UCSD-AML1 (cell line): Measurements from ENCODE around the gene SLC35G1.

Source experiments
- DNase-seq: peaks from one replicate; lab custom pipeline; 2025; ENCODE audit not compliant: unreplicated experiment; lab: John Stamatoyannopoulos, UW

SLC35G1 gene

GRCh38 chr10:93893646-93894515 is at the start of gene SLC35G1:
Gene SLC35G1, plus strand, starts transcription at chr10:93893978. Its CDS starts 56 bp downstream, at chr10:93894034.
- DNase-seq: peak; percentile 86

- DNase-seq: no peak
These were observed 48.7 kb upstream of the SLC35G1 start for GRCh38 chr10:93844979-93845626.

- DNase-seq: no peak
These were observed 44.2 kb upstream of the SLC35G1 start for GRCh38 chr10:93849593-93849992.

GRCh38 chr10:93850031-93851015 is 43.5 kb upstream of the SLC35G1 start:
- no peak for DNase-seq

GRCh38 chr10:93851169-93851568 is 42.6 kb upstream of the SLC35G1 start:
- DNase-seq: no peak

GRCh38 chr10:93852476-93853095 is 41.2 kb upstream of the SLC35G1 start:
- no peak for DNase-seq

- DNase-seq: no peak
These were observed 38.8 kb upstream of the SLC35G1 start for GRCh38 chr10:93854975-93855374.

GRCh38 chr10:93856349-93857145 is 37.2 kb upstream of the SLC35G1 start:
- DNase-seq: no peak

GRCh38 chr10:93859049-93859655 is 34.6 kb upstream of the SLC35G1 start:
- no peak for DNase-seq

GRCh38 chr10:93861825-93862224 is 32.0 kb upstream of the SLC35G1 start:
- DNase-seq: no peak

GRCh38 chr10:93865794-93866425 is 27.9 kb upstream of the SLC35G1 start:
- no peak for DNase-seq

GRCh38 chr10:93867525-93867924 is 26.3 kb upstream of the SLC35G1 start:
- no peak for DNase-seq

GRCh38 chr10:93871671-93872204 is 22.0 kb upstream of the SLC35G1 start:
- DNase-seq: no peak

GRCh38 chr10:93872375-93873158 is 21.2 kb upstream of the SLC35G1 start:
- no peak for DNase-seq

GRCh38 chr10:93873420-93874115 is 20.2 kb upstream of the SLC35G1 start:
- DNase-seq: no peak

GRCh38 chr10:93874309-93875031 is 19.3 kb upstream of the SLC35G1 start:
- DNase-seq: no peak

- no peak for DNase-seq
These were observed 18.8 kb upstream of the SLC35G1 start for GRCh38 chr10:93875032-93875358.
